C4-2B (cell line): Measurements from ENCODE around the gene CDHR4.

ENCODE experiments used
- CTCF ChIP-seq: fragments of 450-650 bp; conservative IDR thresholded peaks from 2 replicates; pipeline ENCODE4 v1.5.1; 2017; ENCODE audit warnings: mild to moderate bottlenecking
- ZFX ChIP-seq: fragments of 450-650 bp; IDR thresholded peaks from 2 replicates; pipeline ENCODE4 v1.6.1; 2017

- TF ChIP-seq CTCF (no peak), ZFX (no peak)
Observed at GRCh38 chr3:49799761-49800160, at the start of gene CDHR4.
